Activated naive CD8-positive, alpha-beta T cell treated with anti-CD3 and anti-CD28 coated beads, Interleukin-2, amount 10 ng/mL, durations not matched to agents 7 days and 5 days (primary cell): ENCODE results near the gene RNH1. TPM values are rescaled to one million over a fixed set of nuclear protein-coding genes. Genes with fewer than 3 reads are reported as not detected.

Experiments used
- ATAC-seq: fragments of 150-1000 bp; cut with Tn5 transposase; one replicate; pipeline ENCODE4 v1.10.0; 2021; ENCODE audit warnings: low read depth, moderate library complexity
- POLR2A ChIA-PET: fragments of 350-600 bp; sonication (Branson Sonifier 250); formaldehyde crosslinking; loops from one replicate; lab custom pipeline; 2021; ENCODE audit warnings: antibody characterized with exemption; lab: Charles Lee
- DNase-seq: peaks from one replicate; pipeline ENCODE4 v3.0.0; 2021
- H3K27ac Mint-ChIP-seq: one replicate; pipeline ENCODE4 v1.8.0; 2022; ENCODE audit warnings: mild to moderate bottlenecking, mixed read lengths
- H3K27me3 Mint-ChIP-seq: one replicate; pipeline ENCODE4 v1.8.0; 2022; ENCODE audit warnings: mild to moderate bottlenecking, moderate library complexity, mixed read lengths
- H3K36me3 Mint-ChIP-seq: one replicate; pipeline ENCODE4 v1.8.0; 2021; ENCODE audit warnings: mild to moderate bottlenecking, mixed read lengths
- H3K4me1 Mint-ChIP-seq: one replicate; pipeline ENCODE4 v1.8.0; 2021; ENCODE audit warnings: mixed read lengths
- H3K4me3 Mint-ChIP-seq: one replicate; pipeline ENCODE4 v1.8.0; 2022; ENCODE audit warnings: mild to moderate bottlenecking, moderate library complexity, mixed read lengths
- H3K9me3 Mint-ChIP-seq: one replicate; pipeline ENCODE4 v1.8.0; 2021; ENCODE audit warnings: mixed read lengths
- total RNA-seq, 2 experiments: library from RNA; stranded (reverse); gene quantifications; one replicate each; pipeline ENCODE4 v1.2.3, GENCODE V29; 2021

RNH1 gene
- total RNA-seq, 2 experiments from 2014 or later: 88.9 to 93.2 TPM

- no peak overlapping the region for H3K4me3 Mint-ChIP-seq
- no peak overlapping the region for H3K27ac Mint-ChIP-seq
- ATAC-seq: no peak
- POLR2A ChIA-PET: no interaction called here
- no peaks in the 10 kb centered on the region for H3K9me3 Mint-ChIP-seq
- no peak for DNase-seq
- H3K27me3 Mint-ChIP-seq: no peaks in the 10 kb centered on the region
- peaks cover 39% of the 10 kb centered on the region for H3K4me1 Mint-ChIP-seq
- peaks cover 13% of the 10 kb centered on the region for H3K36me3 Mint-ChIP-seq
These were observed 52.1 kb downstream of the RNH1 start for GRCh38 chr11:454801-455565.

DNA sequence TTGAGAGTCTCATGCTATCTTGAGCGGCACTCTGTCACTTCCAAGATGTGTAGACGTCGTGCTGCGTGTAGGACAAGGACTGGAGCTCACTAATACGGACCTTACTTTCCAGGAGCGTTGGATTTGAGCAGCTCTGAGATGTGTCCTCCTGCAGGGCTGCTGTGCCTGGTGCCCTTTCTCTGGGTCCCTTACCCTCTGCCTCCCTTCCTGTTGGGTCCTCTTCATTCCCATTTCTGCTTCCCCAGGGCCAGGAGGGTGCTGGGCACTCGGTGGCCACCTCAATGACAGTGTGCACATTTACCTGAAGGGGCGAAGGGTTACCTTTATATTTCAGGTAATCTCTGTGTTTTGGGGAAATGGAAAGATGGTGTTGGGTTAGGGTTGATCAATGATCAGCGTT is 53.0 kb downstream of the RNH1 start:
- Mint-ChIP-seq H3K27ac (no peak overlapping the region), H3K4me1 (peaks cover 41% of the 10 kb centered on the region), H3K36me3 (peaks cover 10% of the 10 kb centered on the region), H3K9me3 (no peaks in the 10 kb centered on the region), H3K27me3 (no peaks in the 10 kb centered on the region), H3K4me3 (no peak overlapping the region)
- no peak for DNase-seq
- ATAC-seq: no peak
- POLR2A ChIA-PET: no interaction called here

DNA sequence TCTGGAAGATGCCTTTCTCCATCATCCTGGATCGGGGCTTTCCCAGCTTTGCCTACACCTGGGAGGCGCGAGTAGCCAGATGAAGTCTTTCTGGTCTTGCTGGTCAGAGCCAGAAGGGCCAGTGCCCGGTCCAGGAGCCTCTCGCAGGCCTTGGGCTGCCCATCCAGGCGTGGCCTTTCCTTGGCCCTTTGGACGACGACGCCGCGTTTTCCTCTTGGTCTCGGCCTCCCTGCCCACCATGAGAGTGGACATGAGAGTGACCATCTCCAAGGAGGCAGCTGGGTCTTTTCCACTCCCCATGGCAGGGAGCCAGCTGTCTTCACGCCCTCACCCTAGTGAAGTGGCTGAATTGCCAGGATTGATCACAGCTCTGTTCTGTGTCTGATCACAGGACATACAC is 53.5 kb downstream of the RNH1 start:
- no peak for DNase-seq
- no peak overlapping the region for H3K4me3 Mint-ChIP-seq
- H3K27me3 Mint-ChIP-seq: no peaks in the 10 kb centered on the region
- peaks cover 44% of the 10 kb centered on the region for H3K4me1 Mint-ChIP-seq
- POLR2A ChIA-PET: no interaction called here
- H3K27ac Mint-ChIP-seq: no peak overlapping the region
- no peak for ATAC-seq
- H3K9me3 Mint-ChIP-seq: no peaks in the 10 kb centered on the region
- H3K36me3 Mint-ChIP-seq: peaks cover 10% of the 10 kb centered on the region

DNA sequence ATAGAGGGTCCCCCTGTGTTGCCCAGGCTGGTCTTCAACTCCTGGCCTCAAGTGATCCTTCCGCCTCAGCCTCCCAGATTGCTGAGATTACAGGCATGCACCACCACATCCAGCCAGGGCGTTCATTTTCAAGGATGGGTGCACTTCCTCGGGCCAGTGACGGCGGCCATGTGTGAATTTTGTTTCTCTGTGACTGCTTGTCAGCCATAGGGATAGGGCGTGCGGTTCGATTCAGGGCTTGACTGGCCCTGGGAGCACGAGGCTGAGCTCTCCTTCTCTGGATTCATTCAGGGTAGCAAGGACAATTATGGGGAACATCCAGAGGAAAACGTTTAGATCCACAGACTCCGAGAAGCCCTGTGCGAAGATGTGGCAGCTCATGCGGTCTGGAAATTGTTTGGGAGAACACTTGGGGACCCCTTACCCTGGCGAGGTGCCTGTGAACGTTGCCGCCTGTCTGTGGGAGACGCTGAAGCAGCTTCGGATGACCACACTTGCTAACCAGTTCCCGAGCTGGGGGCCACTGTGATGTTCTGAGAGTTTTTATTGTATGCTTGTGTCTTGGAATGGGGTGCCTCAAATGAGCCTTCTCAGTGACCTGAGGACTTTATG is 54.0 kb downstream of the RNH1 start:
- Mint-ChIP-seq H3K27ac (peak overlapping the region; percentile 17), H3K36me3 (peaks cover 10% of the 10 kb centered on the region), H3K4me3 (no peak overlapping the region), H3K9me3 (no peaks in the 10 kb centered on the region), H3K27me3 (no peaks in the 10 kb centered on the region), H3K4me1 (peaks cover 44% of the 10 kb centered on the region)
- ATAC-seq: no peak
- POLR2A ChIA-PET: no interaction called here
- no peak for DNase-seq

DNA sequence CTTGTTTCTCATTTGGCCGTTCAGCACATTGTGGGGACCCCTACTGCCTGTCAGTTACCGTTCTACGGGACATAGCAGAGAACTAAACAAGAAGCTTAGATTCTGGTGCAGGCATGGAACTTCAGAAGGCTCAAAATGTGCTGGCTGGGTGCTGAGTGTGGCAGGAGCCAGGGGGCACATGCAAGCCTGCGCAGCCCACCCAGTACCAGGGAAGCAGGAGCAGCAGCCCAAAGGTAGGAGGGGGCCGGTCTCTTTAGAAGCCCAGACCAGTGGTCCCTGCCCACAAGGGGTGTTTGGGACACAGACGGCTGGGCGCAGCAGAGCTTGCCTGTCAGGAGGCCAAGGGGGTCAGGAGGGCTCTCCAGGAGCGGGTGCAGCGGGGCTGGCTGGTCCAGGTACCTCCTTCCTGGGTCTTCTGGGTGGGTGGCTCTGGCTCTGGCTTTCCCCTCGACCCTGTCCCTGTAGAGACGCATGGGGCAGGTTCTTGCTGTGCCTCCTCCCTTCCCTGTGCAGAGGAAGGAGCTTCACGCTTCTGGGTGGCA is 54.8 kb downstream of the RNH1 start:
- H3K4me3 Mint-ChIP-seq: no peak overlapping the region
- H3K27me3 Mint-ChIP-seq: no peaks in the 10 kb centered on the region
- peaks cover 37% of the 10 kb centered on the region for H3K4me1 Mint-ChIP-seq
- no peaks in the 10 kb centered on the region for H3K9me3 Mint-ChIP-seq
- no peak overlapping the region for H3K27ac Mint-ChIP-seq
- DNase-seq (no peak), ATAC-seq (no peak)
- peaks cover 10% of the 10 kb centered on the region for H3K36me3 Mint-ChIP-seq
- POLR2A ChIA-PET: interaction anchor here (1.2 kb wide), 1 partner anchor 39 kb away, joined by 3 read pairs; no protein-coding TSS in a partner anchor

GRCh38 chr11:451738-452137 is 55.3 kb downstream of the RNH1 start:
- Mint-ChIP-seq H3K4me3 (peak overlapping the region; percentile 96), H3K27ac (peak overlapping the region; percentile 54), H3K27me3 (no peaks in the 10 kb centered on the region), H3K9me3 (no peaks in the 10 kb centered on the region), H3K36me3 (peaks cover 10% of the 10 kb centered on the region), H3K4me1 (peaks cover 32% of the 10 kb centered on the region)
- ATAC-seq (no peak), DNase-seq (no peak)
- POLR2A ChIA-PET: interaction anchor here (0.9 to 5.3 kb wide), 5 partner anchors 39 to 274 kb away, joined by 3 to 51 read pairs (median 3); partner anchors contain the start of gene IFITM2

DNA sequence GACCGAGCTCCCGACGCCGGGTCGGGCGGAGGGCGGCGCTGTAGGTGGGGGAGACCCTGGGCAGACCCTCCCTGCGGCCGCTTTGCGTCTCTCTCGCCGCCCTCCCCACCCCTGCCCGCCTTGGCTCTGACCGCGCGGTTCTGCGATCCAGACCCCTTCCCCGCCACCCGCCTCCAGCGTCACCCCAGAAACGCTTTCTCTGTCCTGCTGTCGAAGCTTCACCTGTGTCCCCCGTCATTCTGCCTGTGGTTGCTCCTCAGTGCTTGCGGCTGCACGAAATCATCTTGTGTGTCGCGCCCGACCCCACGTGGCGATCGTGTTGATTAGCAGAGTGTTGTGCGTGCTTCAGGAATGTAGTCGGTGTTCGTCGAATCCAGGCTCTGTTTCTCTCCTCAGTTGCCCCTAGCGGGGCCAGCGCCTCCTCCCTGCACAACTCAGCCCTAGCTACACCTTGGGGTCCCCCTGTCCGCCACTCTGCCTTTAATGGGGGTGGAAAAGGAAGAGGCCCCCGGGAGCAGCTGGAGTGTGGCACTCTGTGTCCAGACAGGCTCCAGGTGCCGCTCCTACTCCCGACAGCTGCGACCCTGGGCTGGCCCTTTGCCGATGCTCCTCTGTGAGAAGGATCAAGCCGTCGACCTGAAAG is 56.1 kb downstream of the RNH1 start:
- Mint-ChIP-seq H3K4me1 (peaks cover 26% of the 10 kb centered on the region), H3K27me3 (no peaks in the 10 kb centered on the region), H3K36me3 (peaks cover 9% of the 10 kb centered on the region), H3K27ac (peak overlapping the region; percentile 98), H3K9me3 (no peaks in the 10 kb centered on the region), H3K4me3 (peak overlapping the region; percentile 96)
- ATAC-seq (peak; percentile 17), DNase-seq (peak; percentile 77)
- POLR2A ChIA-PET: interaction anchor here (0.9 to 6.5 kb wide), 9 partner anchors 9 to 275 kb away, joined by 3 to 118 read pairs (median 8); partner anchors contain the start of genes ANO9, BET1L, IFITM2 and RIC8A

- POLR2A ChIA-PET: interaction anchor here (0.6 to 6.5 kb wide), 16 partner anchors 9 to 243 kb away, joined by 3 to 118 read pairs (median 6); partner anchors contain the start of genes ANO9, BET1L, IFITM2 and RIC8A
- DNase-seq (peak; percentile 94), ATAC-seq (peak; percentile 66)
- Mint-ChIP-seq H3K27me3 (no peaks in the 10 kb centered on the region), H3K36me3 (peaks cover 7% of the 10 kb centered on the region), H3K9me3 (no peaks in the 10 kb centered on the region), H3K4me1 (peaks cover 21% of the 10 kb centered on the region), H3K27ac (peak within 1 kb of the TSS; percentile 98), H3K4me3 (peak within 1 kb of the TSS; percentile 96)
These were observed 56.9 kb downstream of the RNH1 start, which contains the start of gene PTDSS2 for GRCh38 chr11:449889-450808. PTDSS2 (plus strand) TSS chr11:450279; CDS start chr11:450456, 177 bp downstream.

GRCh38 chr11:447923-448731 is 58.9 kb downstream of the RNH1 start:
- Mint-ChIP-seq H3K27ac (peak overlapping the region; percentile 97), H3K9me3 (no peaks in the 10 kb centered on the region), H3K4me1 (peaks cover 15% of the 10 kb centered on the region), H3K36me3 (peaks cover 5% of the 10 kb centered on the region), H3K4me3 (peak overlapping the region; percentile 94), H3K27me3 (peaks cover 3% of the 10 kb centered on the region)
- ATAC-seq: peak; percentile 81
- DNase-seq: peak; percentile 99
- POLR2A ChIA-PET: interaction anchor here (0.6 to 6.5 kb wide), 22 partner anchors 8 to 241 kb away, joined by 3 to 118 read pairs (median 6); partner anchors contain the start of genes BET1L, IFITM2, IFITM5 and PGGHG

GRCh38 chr11:446891-447290 is 60.2 kb downstream of the RNH1 start:
- H3K4me3 Mint-ChIP-seq: no peak overlapping the region

DNA sequence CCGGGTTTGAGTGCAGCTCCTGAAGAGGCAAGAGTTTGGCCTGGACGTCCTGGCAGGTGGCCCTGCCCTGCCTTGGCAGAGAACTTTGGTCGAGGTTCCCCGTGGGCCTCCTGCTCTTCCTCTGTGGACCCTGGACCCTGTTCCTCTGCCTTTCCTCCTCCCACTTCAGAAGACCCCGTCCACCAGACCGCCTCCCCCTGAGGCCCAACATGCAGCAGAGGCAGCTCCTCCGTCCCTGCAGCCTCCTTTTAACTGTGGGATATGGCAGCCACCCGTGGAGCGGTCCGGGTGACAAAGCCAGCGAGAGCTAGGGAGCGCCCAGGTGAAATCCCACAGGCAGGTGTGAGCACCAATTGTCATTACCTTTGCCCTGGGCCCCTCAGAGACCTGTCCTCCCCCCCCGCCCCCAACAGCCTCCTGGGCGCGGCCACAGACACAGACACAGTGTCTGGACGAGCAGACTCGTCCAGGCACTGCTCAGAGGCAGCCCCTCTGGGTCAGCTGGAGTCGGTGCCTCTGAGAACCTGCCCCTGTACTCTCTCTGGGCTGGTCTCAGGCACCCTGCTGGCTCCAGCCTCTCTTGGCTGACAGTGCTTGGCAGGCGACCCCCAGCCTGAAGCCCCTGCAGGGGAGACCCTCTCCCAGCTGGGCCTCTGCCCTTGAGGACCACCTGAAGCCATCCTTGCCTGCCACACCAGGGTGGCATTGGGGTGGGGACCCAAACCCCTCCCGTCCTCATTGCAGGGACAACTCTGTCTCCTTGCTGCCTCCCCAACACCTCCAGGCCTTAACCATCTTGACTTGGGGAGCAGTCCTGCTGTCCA is 61.1 kb downstream of the RNH1 start:
- no peak overlapping the region for H3K27ac Mint-ChIP-seq
- H3K4me3 Mint-ChIP-seq: no peak overlapping the region
- POLR2A ChIA-PET: interaction anchor here (5.3 to 6.5 kb wide), 2 partner anchors 30 to 40 kb away, joined by 51 to 118 read pairs; partner anchors contain the start of gene SIGIRR
- H3K4me1 Mint-ChIP-seq: peaks cover 9% of the 10 kb centered on the region
- ATAC-seq (no peak), DNase-seq (no peak)
- peaks cover 2% of the 10 kb centered on the region for H3K36me3 Mint-ChIP-seq
- no peaks in the 10 kb centered on the region for H3K9me3 Mint-ChIP-seq
- H3K27me3 Mint-ChIP-seq: peaks cover 4% of the 10 kb centered on the region

More at GRCh38 chr11:446891-447290, 60.2 kb downstream of the RNH1 start:
- Mint-ChIP-seq H3K27ac (peak overlapping the region; percentile 45), H3K36me3 (peaks cover 5% of the 10 kb centered on the region), H3K4me1 (peaks cover 15% of the 10 kb centered on the region), H3K27me3 (peaks cover 4% of the 10 kb centered on the region), H3K9me3 (no peaks in the 10 kb centered on the region)
- ATAC-seq (no peak), DNase-seq (no peak)
- POLR2A ChIA-PET: interaction anchor here (1.7 to 6.5 kb wide), 3 partner anchors 10 to 41 kb away, joined by 4 to 118 read pairs (median 51); partner anchors contain the start of gene SIGIRR
